ENCODE measurements around the gene BMPER.

- TF ChIP-seq CTCF (IDR thresholded peaks at IDR 0.05) (peak; percentile 99), EZH2phosphoT487 (IDR thresholded peaks at IDR 0.05; ENCODE audit: borderline replicate concordance, low read depth) (no peak), POLR2AphosphoS5 (IDR thresholded peaks at IDR 0.05; ENCODE audit: low read depth, low read length) (no peak), USF2 (IDR thresholded peaks at IDR 0.05; ENCODE audit: borderline replicate concordance, low read depth, low read length) (no peak), SMC3 (IDR thresholded peaks at IDR 0.05; ENCODE audit: low read depth, low read length) (peak; percentile 94), ZBTB33 (IDR thresholded peaks at IDR 0.05; ENCODE audit: borderline replicate concordance, low read depth) (no peak)
These were observed 10.1 kb upstream of the BMPER start for GRCh38 chr7:33895025-33895804.
